ENCODE data around the gene CRYZL1.

Gene CRYZL1

DNA sequence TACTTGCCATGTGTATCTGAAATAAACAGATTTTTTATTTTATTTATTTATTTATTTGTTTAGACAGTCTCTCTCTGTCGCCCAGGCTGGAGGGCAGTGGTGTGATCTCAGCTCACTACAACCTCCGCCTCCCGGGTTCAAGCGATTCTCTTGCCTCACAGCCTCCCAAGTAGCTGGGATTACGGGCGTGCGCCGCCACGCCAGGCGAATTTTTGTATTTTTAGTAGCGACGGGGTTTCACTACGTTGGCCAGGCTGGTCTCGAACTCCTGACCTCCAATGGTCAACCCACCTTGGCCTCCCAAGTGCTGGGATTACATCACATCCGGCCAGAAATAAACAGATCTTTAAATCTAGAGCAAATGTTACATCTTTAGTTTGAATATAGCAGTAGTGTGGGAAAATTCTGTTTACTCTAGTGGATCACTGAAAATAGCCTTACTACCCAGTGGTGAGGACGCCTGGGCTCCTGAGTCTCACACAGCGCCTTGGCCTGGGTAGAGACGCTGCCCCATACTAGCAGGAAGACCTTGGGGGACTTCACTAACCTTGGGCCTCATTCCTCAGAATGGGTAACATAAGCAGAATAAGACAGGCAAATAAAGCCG, 100.3 kb downstream of the CRYZL1 start:
- no peak for DNase-seq (ENCODE audit: low spot score)

DNA sequence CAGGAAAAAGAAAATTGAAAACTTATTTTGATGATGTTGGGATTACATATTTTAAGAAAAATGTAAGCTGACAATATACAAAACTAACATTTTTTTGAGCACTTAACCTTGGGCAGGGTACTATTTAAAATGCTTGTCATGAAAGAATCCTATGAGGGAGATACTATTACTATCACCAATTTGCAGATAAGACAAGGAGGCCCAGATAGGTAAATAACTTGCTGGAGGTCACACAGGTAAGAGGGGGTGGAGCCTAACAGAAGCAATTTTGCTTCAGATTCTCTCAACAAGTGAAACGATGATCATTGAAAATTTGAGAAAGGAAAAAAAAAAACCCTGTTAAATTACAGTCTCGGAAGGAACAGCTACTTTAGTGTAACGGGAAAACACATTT, 100.8 kb downstream of the CRYZL1 start:
- no peak for DNase-seq (ENCODE audit: low spot score)

DNA sequence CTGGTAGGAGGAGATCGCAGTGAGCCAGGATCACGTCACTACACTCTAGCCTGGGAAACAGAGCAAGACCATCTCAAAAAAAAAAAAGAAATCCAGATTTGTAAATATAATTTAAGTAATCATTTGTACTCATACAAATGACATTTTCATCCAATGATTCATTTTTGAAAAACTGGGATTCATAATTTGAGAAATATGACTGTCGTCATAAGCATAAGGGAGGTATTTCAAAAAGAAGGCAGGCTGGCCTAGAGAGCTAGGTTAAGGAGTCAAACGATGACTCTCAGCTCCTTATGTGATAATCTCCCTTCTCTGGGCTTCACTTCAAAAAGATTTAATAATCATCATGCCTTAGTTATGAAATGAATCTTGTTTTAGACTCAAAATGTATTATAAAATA, 101.9 kb downstream of the CRYZL1 start:
- DNase-seq (ENCODE audit: low spot score): no peak

Data from COLO829 (cell line).